GM19099 (cell line): ENCODE results near the gene SPOUT1.

ENCODE experiments used
- POLR2A ChIP-seq: IDR thresholded peaks from 3 replicates; pipeline ENCODE4 v1.6.1; 2011; ENCODE audit warnings: low read depth; ENCODE audit not compliant: insufficient read length; ENCODE audit errors: extremely low read depth

The SPOUT1 gene

GRCh38 chr9:128835246-128836210, 5.9 kb upstream of the SPOUT1 start:
- no peak for TF ChIP-seq POLR2A

GRCh38 chr9:128833696-128834095, 4.1 kb upstream of the SPOUT1 start:
- TF ChIP-seq POLR2A: no peak

GRCh38 chr9:128828719-128829452, 708 bp downstream of the SPOUT1 start:
- TF ChIP-seq POLR2A: no peak

- no peak for TF ChIP-seq POLR2A
Measured at GRCh38 chr9:128828267-128828666, 1.3 kb downstream of the SPOUT1 start.

GRCh38 chr9:128825923-128826700, 3.5 kb downstream of the SPOUT1 start:
- no peak for TF ChIP-seq POLR2A

- TF ChIP-seq POLR2A: no peak
Measured at GRCh38 chr9:128824911-128825310, 4.7 kb downstream of the SPOUT1 start.

GRCh38 chr9:128823903-128824406, 5.6 kb downstream of the SPOUT1 start:
- TF ChIP-seq POLR2A: no peak

- no peak for TF ChIP-seq POLR2A
Measured at GRCh38 chr9:128823362-128823902, 6.2 kb downstream of the SPOUT1 start.

- no peak for TF ChIP-seq POLR2A
Measured at GRCh38 chr9:128822407-128823042, 7.1 kb downstream of the SPOUT1 start.

- no peak for TF ChIP-seq POLR2A
Measured at GRCh38 chr9:128821584-128822406, 7.8 kb downstream of the SPOUT1 start.

GRCh38 chr9:128820665-128821583, 8.7 kb downstream of the SPOUT1 start:
- no peak for TF ChIP-seq POLR2A
